CD4-positive, alpha-beta T cell treated with Interleukin-2 at 100 ng/mL for 4 hours (primary cell): ENCODE data around the gene RNF125.

Experiments
- DNase-seq: peaks from one replicate; pipeline ENCODE4 v3.0.0-alpha.2; 2020; ENCODE audit warnings: low spot score

RNF125 gene

DNA sequence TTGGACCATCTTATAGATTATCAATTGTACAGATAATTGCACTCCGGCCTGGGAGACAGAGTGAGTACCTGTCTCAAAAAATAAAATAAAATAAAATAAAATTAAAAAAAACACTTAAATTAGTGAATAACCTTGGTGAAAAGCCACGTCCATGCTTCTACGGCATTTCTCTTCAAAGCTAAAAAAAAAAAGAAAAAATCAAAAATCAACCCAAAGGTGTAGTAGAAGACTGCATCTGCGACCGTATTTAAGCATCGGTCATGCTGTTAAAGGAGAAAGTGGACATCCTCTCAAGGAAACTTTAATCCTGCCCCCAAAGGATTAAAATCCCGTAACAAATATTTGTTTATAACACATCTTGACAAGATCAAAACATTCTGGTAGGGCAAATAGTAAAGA, 72.7 kb downstream of the RNF125 start:
- no peak for DNase-seq

GRCh38 chr18:32091724-32092421, 73.2 kb downstream of the RNF125 start, which contains the start of gene RNF138:
RNF138 (plus strand) TSS chr18:32091874; CDS start chr18:32092777, 903 bp downstream.
- peak; percentile 83 for DNase-seq

DNA sequence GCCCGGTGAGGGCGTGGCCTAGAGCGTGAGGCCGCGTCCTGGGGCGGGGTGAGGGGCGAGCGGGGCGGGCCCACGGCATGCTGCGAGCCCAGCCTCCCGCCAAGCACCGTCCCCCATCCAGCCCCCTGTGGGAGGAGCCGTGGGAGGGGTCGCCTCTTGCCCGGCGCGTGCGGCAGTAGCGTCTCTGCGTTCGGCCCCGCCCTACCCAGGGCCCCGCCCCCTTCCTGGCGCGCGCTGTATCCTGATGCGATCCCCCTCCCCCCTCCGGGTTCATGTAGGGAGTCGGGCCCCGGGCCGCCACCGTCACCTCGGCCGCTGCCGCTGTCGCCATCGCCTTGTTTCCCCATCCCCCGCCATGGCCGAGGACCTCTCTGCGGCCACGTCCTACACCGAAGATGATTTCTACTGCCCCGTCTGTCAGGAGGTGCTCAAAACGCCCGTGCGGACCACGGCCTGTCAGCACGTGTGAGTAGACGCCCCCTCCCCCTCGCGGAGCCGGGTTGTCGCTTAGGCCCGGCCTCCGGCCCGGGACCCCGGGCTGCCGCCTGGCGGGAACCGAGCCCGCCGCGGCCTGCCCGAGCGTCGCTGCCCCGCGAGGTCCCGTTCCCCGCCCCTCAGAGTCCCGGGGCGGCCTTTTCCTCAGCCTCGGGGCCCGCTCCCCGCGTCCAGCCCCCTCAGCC, 73.9 kb downstream of the RNF125 start:
- DNase-seq: peak; percentile 99

DNA sequence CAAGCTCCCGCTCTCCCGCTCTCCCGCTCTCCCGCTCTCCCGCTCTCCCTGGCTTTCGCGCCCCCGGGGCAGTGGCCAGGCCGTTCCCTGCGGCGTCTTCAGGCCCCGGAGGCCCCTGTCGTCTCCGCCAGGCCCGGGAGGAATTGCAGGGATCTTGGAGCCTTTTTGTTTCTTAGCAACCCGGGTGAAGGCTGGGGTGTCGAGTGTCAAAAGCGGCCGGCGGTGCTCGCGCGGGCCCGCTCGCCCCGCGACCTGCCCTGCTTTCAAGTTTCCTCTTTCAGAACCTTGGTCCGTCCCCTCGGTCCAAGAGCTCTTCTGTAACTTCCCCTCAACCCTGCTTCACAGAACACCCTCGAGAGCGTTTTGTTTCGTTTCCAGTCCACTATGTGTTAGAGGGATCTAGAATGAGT, 74.5 kb downstream of the RNF125 start:
- peak; percentile 53 for DNase-seq

- DNase-seq: no peak
These were observed 74.9 kb downstream of the RNF125 start for GRCh38 chr18:32093523-32093922.

GRCh38 chr18:32095192-32095899, 76.7 kb downstream of the RNF125 start:
- no peak for DNase-seq

DNA sequence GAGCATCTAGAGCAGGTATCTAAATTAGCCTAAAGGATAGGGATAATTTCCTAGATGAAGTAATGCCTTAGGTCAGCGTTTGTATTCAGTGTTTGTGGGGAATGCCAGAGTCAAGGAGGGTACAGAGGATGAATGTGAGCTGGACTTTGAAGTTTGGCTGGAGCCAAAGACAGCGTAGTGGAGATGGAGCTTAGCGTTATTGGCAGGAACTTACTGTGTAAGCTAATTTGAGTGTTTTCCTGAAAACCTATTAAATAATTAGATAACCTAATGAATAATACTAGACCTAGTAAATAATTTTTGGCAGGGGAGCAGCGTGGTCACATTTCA, 77.2 kb downstream of the RNF125 start:
- DNase-seq: no peak

GRCh38 chr18:32096946-32097345, 78.3 kb downstream of the RNF125 start:
- no peak for DNase-seq

- DNase-seq: no peak
These were observed 85.9 kb downstream of the RNF125 start for GRCh38 chr18:32104516-32104915.

DNA sequence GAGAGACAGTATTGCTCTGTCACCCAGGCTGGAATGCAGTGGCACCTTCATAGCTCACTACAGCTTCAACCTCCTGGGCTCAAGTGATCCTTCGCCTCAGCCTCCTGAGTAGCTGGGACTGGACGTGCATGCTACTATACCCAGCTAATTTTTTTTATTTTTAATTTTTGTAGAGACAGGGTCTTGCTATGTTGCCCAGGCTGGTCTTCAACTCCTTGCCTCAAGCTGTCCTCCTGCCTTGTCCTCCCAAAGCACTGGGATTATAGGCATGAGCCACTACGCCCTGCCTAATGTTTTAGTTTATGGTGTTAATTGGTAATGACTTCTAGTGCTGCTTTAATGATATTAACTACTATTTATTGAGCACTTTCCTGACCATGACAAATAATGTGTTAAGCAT, 91.4 kb downstream of the RNF125 start:
- DNase-seq: no peak

GRCh38 chr18:32111706-32112105, 93.1 kb downstream of the RNF125 start:
- DNase-seq: no peak

GRCh38 chr18:32112826-32113225, 94.2 kb downstream of the RNF125 start:
- DNase-seq: no peak

DNA sequence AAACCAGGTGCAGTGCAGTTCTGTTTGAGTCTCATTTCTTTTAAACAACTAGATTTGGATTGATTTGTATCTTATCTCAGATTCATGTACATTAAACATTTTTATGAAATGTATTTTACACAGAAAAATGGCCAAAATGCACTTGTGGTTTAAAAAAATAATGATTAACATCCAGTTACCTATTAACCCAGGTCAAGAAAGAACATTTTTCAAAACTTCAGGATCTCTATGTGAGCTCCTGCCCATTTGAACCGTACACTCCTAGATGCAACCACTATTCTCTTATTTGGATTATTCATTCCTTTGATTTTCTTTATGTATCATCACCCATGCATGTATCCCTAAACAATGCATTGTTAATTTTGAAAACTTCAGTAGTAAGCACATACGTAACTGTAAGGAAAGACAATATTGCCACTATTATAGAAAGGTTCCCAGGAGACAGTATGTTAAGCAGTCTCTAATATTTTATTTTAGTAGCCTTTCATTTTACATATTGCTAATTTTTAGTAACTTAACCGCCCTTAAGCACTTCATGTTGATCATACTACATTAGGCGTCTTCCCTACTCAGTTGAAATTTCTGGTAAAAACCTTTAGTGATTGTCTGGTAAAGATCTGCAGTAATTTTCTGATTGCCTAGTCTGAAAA, 95.8 kb downstream of the RNF125 start:
- DNase-seq: no peak

GRCh38 chr18:32122039-32122438, 103.4 kb downstream of the RNF125 start:
- DNase-seq: no peak
